Type B pancreatic cell (in vitro differentiated cells): Measurements from ENCODE around the gene FSCN2. TPM values are rescaled to one million over a fixed set of nuclear protein-coding genes. Genes with fewer than 3 reads are reported as not detected.

Experiments
- DNase-seq: peaks from one replicate; pipeline ENCODE4 v3.0.0; 2021; ENCODE audit warnings: mixed read lengths; ENCODE audit not compliant: unreplicated experiment; ENCODE audit errors: extremely low spot score
- H3K27ac Mint-ChIP-seq: 2 replicates; pipeline ENCODE4 v1.8.0; 2021; ENCODE audit warnings: mild to moderate bottlenecking, mixed read lengths
- H3K27me3 Mint-ChIP-seq: 2 replicates; pipeline ENCODE4 v1.8.0; 2021; ENCODE audit warnings: mixed read lengths
- H3K36me3 Mint-ChIP-seq: 2 replicates; pipeline ENCODE4 v1.8.0; 2021; ENCODE audit warnings: mixed read lengths
- H3K4me1 Mint-ChIP-seq: one replicate; pipeline ENCODE4 v1.8.0; 2021; ENCODE audit warnings: mixed read lengths; ENCODE audit not compliant: unreplicated experiment
- H3K4me3 Mint-ChIP-seq: 2 replicates; pipeline ENCODE4 v1.8.0; 2021; ENCODE audit warnings: mild to moderate bottlenecking, mixed read lengths
- H3K9me3 Mint-ChIP-seq: 2 replicates; pipeline ENCODE4 v1.8.0; 2021; ENCODE audit warnings: mixed read lengths
- total RNA-seq: library from RNA; stranded (reverse); gene quantifications from 2 replicates; pipeline ENCODE4 v1.2.1, GENCODE V29; 2021; ENCODE audit warnings: low replicate concordance
- TF ChIP-seq, protein P1 (sequence below): fragments of 200-600 bp; sonication (generic); conservative IDR thresholded peaks from 2 replicates; pipeline ENCODE4 v1.5.0; 2021; ENCODE audit warnings: antibody characterized with exemption, mild to moderate bottlenecking

Gene FSCN2
- total RNA-seq, 1 donor from 2014 or later = 3.8 TPM

DNA sequence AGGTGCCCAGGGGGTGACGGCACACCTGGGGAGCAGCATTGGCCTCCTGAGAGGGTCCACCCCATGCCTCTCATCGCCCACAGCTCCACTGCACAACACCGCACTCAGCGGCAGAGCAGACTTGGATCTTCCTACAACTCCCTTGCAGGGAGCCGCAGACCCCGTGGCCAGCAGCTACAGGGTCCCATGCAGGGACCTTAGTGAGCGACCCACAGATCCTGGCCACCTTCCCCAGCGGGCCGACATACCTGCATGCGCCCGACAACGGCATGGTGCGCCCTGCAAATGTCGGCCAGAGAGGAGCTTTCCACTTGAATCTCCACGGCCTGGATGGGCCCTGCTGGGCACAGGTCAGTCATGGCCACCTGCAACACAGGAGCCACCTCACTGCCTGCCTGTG is 15.6 kb downstream of the FSCN2 start:
- Mint-ChIP-seq H3K36me3 (no peaks in the 10 kb centered on the region), H3K4me3 (no peak overlapping the region), H3K27me3 (no peaks in the 10 kb centered on the region), H3K4me1 (no peaks in the 10 kb centered on the region), H3K27ac (no peak overlapping the region), H3K9me3 (no peaks in the 10 kb centered on the region)
- no peak for DNase-seq
- TF ChIP-seq, protein P1, sequence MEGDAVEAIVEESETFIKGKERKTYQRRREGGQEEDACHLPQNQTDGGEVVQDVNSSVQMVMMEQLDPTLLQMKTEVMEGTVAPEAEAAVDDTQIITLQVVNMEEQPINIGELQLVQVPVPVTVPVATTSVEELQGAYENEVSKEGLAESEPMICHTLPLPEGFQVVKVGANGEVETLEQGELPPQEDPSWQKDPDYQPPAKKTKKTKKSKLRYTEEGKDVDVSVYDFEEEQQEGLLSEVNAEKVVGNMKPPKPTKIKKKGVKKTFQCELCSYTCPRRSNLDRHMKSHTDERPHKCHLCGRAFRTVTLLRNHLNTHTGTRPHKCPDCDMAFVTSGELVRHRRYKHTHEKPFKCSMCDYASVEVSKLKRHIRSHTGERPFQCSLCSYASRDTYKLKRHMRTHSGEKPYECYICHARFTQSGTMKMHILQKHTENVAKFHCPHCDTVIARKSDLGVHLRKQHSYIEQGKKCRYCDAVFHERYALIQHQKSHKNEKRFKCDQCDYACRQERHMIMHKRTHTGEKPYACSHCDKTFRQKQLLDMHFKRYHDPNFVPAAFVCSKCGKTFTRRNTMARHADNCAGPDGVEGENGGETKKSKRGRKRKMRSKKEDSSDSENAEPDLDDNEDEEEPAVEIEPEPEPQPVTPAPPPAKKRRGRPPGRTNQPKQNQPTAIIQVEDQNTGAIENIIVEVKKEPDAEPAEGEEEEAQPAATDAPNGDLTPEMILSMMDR = no peak

DNA sequence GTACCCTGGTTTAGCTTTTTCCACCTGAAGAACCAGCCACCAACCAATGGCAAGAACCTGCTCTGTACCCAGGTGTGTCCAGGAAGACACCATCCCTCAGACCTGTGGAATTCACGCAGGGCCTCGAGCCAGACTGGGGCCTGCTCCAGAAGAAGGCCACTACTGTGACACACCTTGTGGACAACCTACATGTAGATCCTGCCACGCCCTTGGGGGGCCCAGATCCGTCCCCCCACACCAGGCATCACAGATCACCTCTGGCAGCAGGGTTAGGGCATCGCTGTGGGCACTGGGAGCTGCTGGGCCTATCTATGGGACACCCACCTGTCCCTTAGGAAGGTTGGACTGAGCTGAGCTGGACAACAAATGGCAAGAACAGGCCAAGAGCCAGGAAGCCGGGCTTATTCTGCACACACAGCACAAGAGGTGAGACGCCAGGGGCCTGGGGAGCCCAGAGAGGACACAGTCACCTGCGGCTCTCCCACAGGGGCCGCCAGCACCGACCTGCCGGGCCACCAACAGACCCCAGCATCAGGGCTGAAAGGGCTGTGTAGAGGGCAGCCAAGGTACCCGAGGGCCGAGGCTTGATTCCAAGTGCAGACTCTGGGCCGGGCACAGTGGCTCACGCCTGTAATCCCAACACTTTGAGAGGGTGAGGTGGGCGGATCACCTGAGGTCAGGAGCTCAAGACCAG is 16.3 kb downstream of the FSCN2 start:
- TF ChIP-seq, protein P1 = no peak
- H3K27ac Mint-ChIP-seq = no peak overlapping the region
- no peak overlapping the region for H3K4me3 Mint-ChIP-seq
- DNase-seq = no peak
- H3K9me3 Mint-ChIP-seq = no peaks in the 10 kb centered on the region
- peaks cover 2% of the 10 kb centered on the region for H3K4me1 Mint-ChIP-seq
- no peaks in the 10 kb centered on the region for H3K27me3 Mint-ChIP-seq
- H3K36me3 Mint-ChIP-seq = peaks cover 2% of the 10 kb centered on the region

DNA sequence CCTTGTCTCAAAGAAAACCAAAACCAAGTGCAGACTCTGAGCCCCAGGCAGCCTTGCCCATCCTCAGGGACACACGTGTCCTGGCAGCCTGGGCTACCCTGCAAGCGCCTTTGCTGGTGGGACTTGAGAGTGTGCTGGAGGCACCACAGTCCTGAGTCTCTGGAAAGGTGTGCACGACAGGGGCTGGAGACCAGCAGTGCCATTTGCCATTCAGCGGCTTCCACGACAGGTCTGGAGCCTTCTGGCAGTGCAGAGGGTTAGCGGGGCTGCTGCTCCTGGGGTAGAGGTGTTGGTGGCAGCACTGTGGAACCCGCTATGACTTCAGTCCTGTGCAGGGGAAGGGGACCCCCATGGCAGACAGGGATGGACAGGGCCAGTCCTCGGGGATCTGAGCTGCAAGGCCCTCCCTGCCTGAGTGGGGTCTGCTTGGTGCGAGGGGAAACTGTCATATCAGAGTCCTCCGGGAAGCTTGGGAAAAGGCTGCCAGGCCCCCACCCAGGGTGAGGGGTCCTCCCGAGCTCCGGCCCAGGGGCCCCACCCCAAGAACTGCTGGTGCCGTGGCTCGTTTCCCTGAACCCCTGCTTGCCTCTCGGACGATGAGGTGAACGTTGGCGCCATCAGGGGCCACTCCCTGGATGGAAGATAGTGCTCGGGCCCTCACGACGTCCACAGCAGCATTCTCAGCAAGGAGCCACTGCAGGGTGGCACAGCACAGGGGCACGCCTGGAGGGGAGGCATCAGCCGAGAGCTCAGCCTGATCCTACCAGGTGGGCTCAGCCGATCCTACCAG is 17.2 kb downstream of the FSCN2 start:
- H3K27ac Mint-ChIP-seq = no peak overlapping the region
- peaks cover 9% of the 10 kb centered on the region for H3K36me3 Mint-ChIP-seq
- H3K4me3 Mint-ChIP-seq = no peak overlapping the region
- no peaks in the 10 kb centered on the region for H3K27me3 Mint-ChIP-seq
- no peaks in the 10 kb centered on the region for H3K9me3 Mint-ChIP-seq
- DNase-seq = no peak
- TF ChIP-seq, protein P1 = no peak
- peaks cover 10% of the 10 kb centered on the region for H3K4me1 Mint-ChIP-seq

DNA sequence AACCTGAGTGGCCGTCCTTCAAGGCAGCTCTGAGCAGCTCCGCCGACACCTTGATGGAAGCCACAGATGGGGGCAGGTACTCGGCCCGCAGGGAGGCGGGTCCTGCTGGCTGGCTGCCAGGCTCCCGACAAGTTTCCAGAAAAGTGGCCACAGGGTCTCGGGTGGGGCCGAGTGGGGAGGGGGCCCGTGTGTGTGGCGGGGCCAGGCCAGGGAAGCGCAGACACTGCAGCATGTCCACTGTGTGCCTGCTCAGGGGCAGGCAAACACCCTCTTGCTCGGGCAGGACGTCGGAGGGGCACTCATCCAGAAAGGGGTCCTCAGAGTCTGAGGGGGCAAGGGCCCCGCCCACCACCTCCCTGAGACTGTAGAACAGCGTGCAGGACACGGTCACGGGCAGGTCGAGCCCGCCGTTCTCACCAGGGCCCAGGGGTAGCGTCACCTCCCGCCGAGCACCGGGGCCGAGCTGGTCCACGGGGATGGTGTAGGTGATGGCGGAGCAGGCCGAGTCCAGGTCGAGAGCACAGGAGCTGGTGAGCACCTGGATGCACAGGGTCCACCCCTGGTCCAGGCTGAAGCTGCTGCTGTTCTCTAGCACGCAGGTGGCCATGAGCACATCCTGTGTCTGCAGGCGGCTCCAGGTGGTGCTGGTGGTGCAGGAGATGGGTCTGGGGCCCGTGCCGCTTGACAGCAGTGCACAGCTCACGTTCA is 18.9 kb downstream of the FSCN2 start:
- Mint-ChIP-seq H3K4me1 (peaks cover 16% of the 10 kb centered on the region), H3K4me3 (no peak overlapping the region), H3K27me3 (no peaks in the 10 kb centered on the region), H3K36me3 (peaks cover 9% of the 10 kb centered on the region), H3K27ac (no peak overlapping the region), H3K9me3 (no peaks in the 10 kb centered on the region)
- TF ChIP-seq, protein P1 = no peak
- no peak for DNase-seq

DNA sequence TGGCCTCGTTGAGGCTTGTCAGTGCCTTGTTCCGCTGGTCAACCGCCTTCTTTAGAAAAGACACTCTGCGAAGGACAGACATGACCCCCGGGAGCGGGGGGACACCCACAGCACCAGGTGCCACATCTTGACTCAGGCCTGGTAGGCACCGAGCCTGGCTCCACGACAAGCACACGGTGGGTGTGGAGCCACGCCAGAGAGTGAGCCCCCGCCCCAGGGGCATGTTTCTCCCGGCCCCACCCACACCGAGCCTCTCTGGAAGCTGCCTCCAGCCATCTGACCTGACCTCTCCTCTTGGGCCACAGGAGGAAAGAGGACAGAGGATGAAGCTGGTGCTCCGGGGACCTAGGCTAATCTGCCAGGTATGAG is 19.4 kb downstream of the FSCN2 start:
- no peaks in the 10 kb centered on the region for H3K9me3 Mint-ChIP-seq
- TF ChIP-seq, protein P1 = no peak
- no peak overlapping the region for H3K4me3 Mint-ChIP-seq
- peaks cover 16% of the 10 kb centered on the region for H3K4me1 Mint-ChIP-seq
- H3K36me3 Mint-ChIP-seq = peaks cover 9% of the 10 kb centered on the region
- DNase-seq = no peak
- no peak overlapping the region for H3K27ac Mint-ChIP-seq
- H3K27me3 Mint-ChIP-seq = no peaks in the 10 kb centered on the region
